ENCODE data around the gene MRPL47.
"Not testable (repeated sequence)": the region's sequence is repeated elsewhere in the genome, so short reads cannot be mapped to it uniquely, and the experiment has no call there.

- not testable (repeated sequence) for TF ChIP-seq CTCF, POLR2A (IDR thresholded peaks at IDR 0.05)
Observed at GRCh38 chr3:179643837-179644236, 39.4 kb upstream of the MRPL47 start.
